A673 (cell line): ENCODE measurements around the gene TTLL1. TPM values are rescaled to one million over a fixed set of nuclear protein-coding genes. Genes with fewer than 3 reads are reported as not detected.

Experiments used
- BruUV-seq: library from RNA; stranded (reverse); fragments of 400-500 nt; replicated peaks from 2 replicates; lab custom pipeline; 2021; lab: Mats Ljungman, UMichigan
- CTCF ChIA-PET: fragments of 300-600 bp; sonication (Branson Sonifier 250); formaldehyde crosslinking; loops from one replicate; lab custom pipeline; 2022; ENCODE audit warnings: antibody characterized with exemption; lab: Charles Lee
- POLR2A ChIA-PET: fragments of 300-600 bp; sonication (Branson Sonifier 250); formaldehyde crosslinking; loops from one replicate; lab custom pipeline; 2022; ENCODE audit warnings: antibody characterized with exemption; ENCODE audit not compliant: low non-redundant PET; lab: Charles Lee
- DNase-seq: peaks from one replicate; pipeline ENCODE4 v3.0.0-alpha.2; 2015; ENCODE audit warnings: low spot score
- H3K27ac ChIP-seq: fragments of 200-600 bp; sonication (generic); 2 replicates; pipeline ENCODE4 v1.5.1; 2016; ENCODE audit warnings: mixed run types, low read depth, mild to moderate bottlenecking, mixed read lengths, antibody characterized with exemption, low read length; ENCODE audit not compliant: poor library complexity, severe bottlenecking
- H3K27me3 ChIP-seq: fragments of 200-600 bp; sonication (generic); replicated peaks from 2 replicates; pipeline ENCODE4 v1.6.1; 2017; ENCODE audit warnings: mixed run types, low read depth, mild to moderate bottlenecking, mixed read lengths, antibody characterized with exemption, low read length; ENCODE audit not compliant: insufficient read depth, poor library complexity
- H3K36me3 ChIP-seq: fragments of 200-600 bp; sonication (generic); 2 replicates; pipeline ENCODE4 v1.6.1; 2016; ENCODE audit warnings: mixed run types, mild to moderate bottlenecking, mixed read lengths, antibody characterized with exemption, low read length; ENCODE audit not compliant: insufficient read depth, poor library complexity, severe bottlenecking
- H3K4me1 ChIP-seq: fragments of 200-600 bp; sonication (generic); 2 replicates; pipeline ENCODE4 v1.6.1; 2017; ENCODE audit warnings: mixed run types, mild to moderate bottlenecking, mixed read lengths, antibody characterized with exemption, low read length; ENCODE audit not compliant: insufficient read depth, poor library complexity, severe bottlenecking
- H3K4me3 ChIP-seq: fragments of 200-600 bp; sonication (generic); 2 replicates; pipeline ENCODE4 v1.5.1; 2016; ENCODE audit warnings: low read depth, mixed run types, mild to moderate bottlenecking, mixed read lengths, low read length; ENCODE audit not compliant: poor library complexity, severe bottlenecking
- H3K9me3 ChIP-seq: fragments of 200-600 bp; sonication (generic); 2 replicates; pipeline ENCODE4 v1.6.1; 2016; ENCODE audit warnings: mixed run types, low read depth, mild to moderate bottlenecking, mixed read lengths, antibody characterized with exemption, low read length; ENCODE audit not compliant: poor library complexity, severe bottlenecking
- EZH2 ChIP-seq: fragments of 200-600 bp; sonication (generic); IDR thresholded peaks from 2 replicates; pipeline ENCODE4 v1.6.1; 2017; ENCODE audit warnings: borderline replicate concordance, low read depth, mild to moderate bottlenecking, mixed read lengths, antibody characterized with exemption, low read length; ENCODE audit not compliant: poor library complexity, severe bottlenecking
- intact Hi-C: fragments of 100-400 bp; cut with micrococcal nuclease; formaldehyde crosslinking; loops from one replicate; pipeline ENCODE4 v1.10.0; 2022; ENCODE audit not compliant: unreplicated experiment
- total RNA-seq: library from RNA; stranded (reverse); gene quantifications from 2 replicates; pipeline ENCODE4 v1.2.3, GENCODE V29; 2021
- TF ChIP-seq, protein P1 (sequence below): fragments of 300-800, 200-600 bp; sonication (generic); conservative IDR thresholded peaks from 2 replicates; pipeline ENCODE4 v1.5.1; 2017; ENCODE audit warnings: low read depth, mild to moderate bottlenecking, antibody characterized with exemption, low read length, moderate library complexity, mixed read lengths

TTLL1 gene
- total RNA-seq, 1 experiment from 2014 or later, result 6.4 TPM

DNA sequence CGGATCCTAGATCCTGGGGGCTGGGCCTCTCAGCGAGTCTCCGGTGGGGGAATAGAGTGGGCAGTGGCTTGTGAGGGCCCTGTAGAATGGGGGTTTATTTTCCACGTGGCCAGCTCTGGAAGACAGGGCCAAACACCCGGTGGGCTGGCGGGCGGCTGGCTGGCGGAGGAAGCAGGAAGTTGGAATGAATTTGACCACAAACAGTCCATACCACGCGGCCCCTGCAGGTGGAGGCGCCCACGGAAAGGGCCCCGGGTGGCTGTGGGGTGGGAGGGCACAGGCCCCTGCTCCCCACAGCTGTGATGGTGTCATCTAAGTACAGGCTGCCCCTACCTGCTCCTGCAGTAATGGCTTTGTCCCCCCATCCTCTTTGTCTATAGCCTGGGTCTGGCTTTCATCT, 38.9 kb upstream of the TTLL1 start:
- Histone ChIP-seq H3K4me3 (no peak overlapping the region), H3K27me3 (no peaks in the 10 kb centered on the region), H3K27ac (no peak overlapping the region), H3K4me1 (peaks cover 6% of the 10 kb centered on the region), H3K36me3 (peaks cover 6% of the 10 kb centered on the region), H3K9me3 (no peaks in the 10 kb centered on the region)
- ChIA-PET CTCF (no interaction called here), POLR2A (no interaction called here)
- no peak for TF ChIP-seq EZH2
- TF ChIP-seq, protein P1, sequence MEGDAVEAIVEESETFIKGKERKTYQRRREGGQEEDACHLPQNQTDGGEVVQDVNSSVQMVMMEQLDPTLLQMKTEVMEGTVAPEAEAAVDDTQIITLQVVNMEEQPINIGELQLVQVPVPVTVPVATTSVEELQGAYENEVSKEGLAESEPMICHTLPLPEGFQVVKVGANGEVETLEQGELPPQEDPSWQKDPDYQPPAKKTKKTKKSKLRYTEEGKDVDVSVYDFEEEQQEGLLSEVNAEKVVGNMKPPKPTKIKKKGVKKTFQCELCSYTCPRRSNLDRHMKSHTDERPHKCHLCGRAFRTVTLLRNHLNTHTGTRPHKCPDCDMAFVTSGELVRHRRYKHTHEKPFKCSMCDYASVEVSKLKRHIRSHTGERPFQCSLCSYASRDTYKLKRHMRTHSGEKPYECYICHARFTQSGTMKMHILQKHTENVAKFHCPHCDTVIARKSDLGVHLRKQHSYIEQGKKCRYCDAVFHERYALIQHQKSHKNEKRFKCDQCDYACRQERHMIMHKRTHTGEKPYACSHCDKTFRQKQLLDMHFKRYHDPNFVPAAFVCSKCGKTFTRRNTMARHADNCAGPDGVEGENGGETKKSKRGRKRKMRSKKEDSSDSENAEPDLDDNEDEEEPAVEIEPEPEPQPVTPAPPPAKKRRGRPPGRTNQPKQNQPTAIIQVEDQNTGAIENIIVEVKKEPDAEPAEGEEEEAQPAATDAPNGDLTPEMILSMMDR, result no peak
- intact Hi-C loops, result no loop called here
- BruUV-seq, result no TSS peak
- no peak for DNase-seq

DNA sequence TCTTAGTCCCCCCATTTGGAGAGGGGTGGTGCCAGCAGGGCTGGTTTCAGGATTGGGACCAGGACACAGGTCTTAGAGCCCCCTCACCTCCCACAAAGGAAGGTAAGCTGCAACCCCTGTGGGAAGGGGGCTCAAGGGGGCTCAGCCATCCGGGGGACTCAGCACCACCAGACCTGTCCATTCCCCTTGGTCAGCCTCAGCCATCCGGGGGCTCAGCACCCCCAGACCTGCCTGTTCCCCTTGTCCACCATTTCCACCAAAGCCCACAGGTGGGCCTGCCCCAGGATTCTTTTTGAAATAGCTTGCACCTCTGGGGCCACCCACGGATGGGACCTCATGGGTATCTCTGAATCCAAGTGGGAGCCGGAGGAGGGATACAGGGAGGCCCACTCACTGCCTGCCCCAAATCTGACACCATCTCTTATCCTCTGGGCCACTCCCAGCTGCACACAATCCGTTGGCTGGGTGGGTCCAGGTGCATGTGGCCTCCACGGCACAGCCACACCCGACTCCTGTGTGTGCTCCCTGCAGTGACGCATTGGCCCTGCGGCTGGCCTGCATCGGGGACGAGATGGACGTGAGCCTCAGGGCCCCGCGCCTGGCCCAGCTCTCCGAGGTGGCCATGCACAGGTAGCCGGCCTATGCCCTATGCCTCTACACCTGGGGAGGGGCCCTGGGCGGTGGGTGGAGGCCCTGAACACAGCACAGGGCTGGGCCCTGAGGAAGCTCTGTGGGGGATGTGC, 38.1 kb upstream of the TTLL1 start:
- no peaks in the 10 kb centered on the region for H3K9me3 ChIP-seq
- intact Hi-C loops, result no loop called here
- ChIA-PET CTCF (no interaction called here), POLR2A (no interaction called here)
- H3K27me3 ChIP-seq, result no peaks in the 10 kb centered on the region
- H3K4me1 ChIP-seq, result peaks cover 6% of the 10 kb centered on the region
- H3K36me3 ChIP-seq, result no peaks in the 10 kb centered on the region
- BruUV-seq, result no TSS peak
- no peak for TF ChIP-seq EZH2
- TF ChIP-seq, protein P1, result no peak
- no peak overlapping the region for H3K4me3 ChIP-seq
- H3K27ac ChIP-seq, result no peak overlapping the region
- no peak for DNase-seq

DNA sequence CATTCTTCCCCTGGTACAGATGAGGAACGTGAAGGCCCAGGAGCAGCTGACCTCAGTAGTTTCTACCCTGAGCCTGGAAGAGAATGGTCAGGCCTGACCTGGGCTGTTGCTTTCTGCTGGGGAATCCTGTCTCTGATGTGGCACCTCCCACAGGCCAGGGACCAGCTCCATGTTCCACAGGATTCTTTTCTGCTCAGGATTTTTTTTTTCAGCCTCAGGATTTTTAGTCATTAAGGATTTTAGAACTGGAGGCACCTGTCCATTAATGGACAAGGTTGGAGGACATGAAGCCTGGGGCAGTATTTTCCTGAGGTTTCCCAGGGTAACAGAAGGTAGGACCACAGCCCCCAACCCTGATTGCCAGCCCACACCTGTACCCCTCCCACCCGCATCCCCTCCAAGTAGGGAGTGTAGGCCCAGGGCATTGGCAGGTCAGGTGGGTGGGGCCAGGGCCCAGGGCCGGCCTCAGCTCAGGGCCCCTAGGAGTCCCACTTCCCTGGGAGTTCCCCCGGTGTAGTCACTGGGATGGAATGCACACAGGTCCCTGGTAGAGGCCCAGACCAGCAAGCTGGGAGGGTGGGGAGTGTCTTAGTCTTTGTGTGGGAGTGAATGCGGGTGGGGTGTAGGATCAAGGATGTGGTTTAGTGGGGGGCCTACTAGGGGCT, 37.4 kb upstream of the TTLL1 start:
- BruUV-seq, result no TSS peak
- no peak for DNase-seq
- Histone ChIP-seq H3K4me1 (peaks cover 6% of the 10 kb centered on the region), H3K27ac (no peak overlapping the region), H3K9me3 (no peaks in the 10 kb centered on the region), H3K36me3 (no peaks in the 10 kb centered on the region), H3K27me3 (no peaks in the 10 kb centered on the region), H3K4me3 (no peak overlapping the region)
- ChIA-PET POLR2A (no interaction called here), CTCF (no interaction called here)
- TF ChIP-seq, protein P1, result no peak
- no peak for TF ChIP-seq EZH2
- intact Hi-C loops, result no loop called here
